K562 (cell line): ENCODE measurements around the gene CAB39. TPM values are rescaled to one million over a fixed set of nuclear protein-coding genes. Genes with fewer than 3 reads are reported as not detected.
"Not testable (repeated sequence)": the region's sequence is repeated elsewhere in the genome, so short reads cannot be mapped to it uniquely, and the experiment has no call there.

Experiments
- ATAC-seq: fragments of 200-7000 bp; cut with Tn5 transposase; 3 replicates; pipeline ENCODE4 v1.9.1; 2020; ENCODE audit warnings: moderate library complexity
- BruUV-seq: library from RNA; stranded (reverse); fragments of 400-500 nt; replicated peaks from 2 replicates; lab custom pipeline; 2021; lab: Mats Ljungman, UMichigan
- CTCF ChIA-PET: fragments of 300-600 bp; formaldehyde crosslinking; extraction: SDS; loops from one replicate; lab custom pipeline; 2021; ENCODE audit warnings: low intra/inter-chr PET ratio; lab: Yijun Ruan, JAX
- POLR2A ChIA-PET: fragments of 300-600, 350-650 bp; sonication (Branson Sonifier 250); formaldehyde crosslinking; extraction: SDS; loops from one replicate; lab custom pipeline; 2021; ENCODE audit warnings: antibody characterized with exemption, inconsistent platforms; lab: Yijun Ruan, JAX
- DNase-seq, 4 experiments: peaks; one replicate each; pipeline versions ENCODE4 v3.0.0 to v3.0.0-alpha.2; 2011 to 2018; ENCODE audit warnings: low spot score in 3 of 4, mixed read lengths in 3 of 4; ENCODE audit errors: extremely low read depth in 1 of 4
- FAIRE-seq: peaks from 2 replicates; lab custom pipeline; 2011; peaks lifted over from hg19 to GRCh38; lab: Jason Lieb, UNC
- H2AFZ ChIP-seq: 2 replicates; pipeline ENCODE4 v1.6.0; 2011; ENCODE audit warnings: low read depth, low read length, control low read depth, inconsistent platforms
- H3K27ac ChIP-seq: fragments of 200-600 bp; 3 replicates; pipeline ENCODE4 v1.8.0; 2011; ENCODE audit warnings: low read depth, mild to moderate bottlenecking, control low read depth, inconsistent platforms, low read length, moderate library complexity, mixed read lengths; ENCODE audit errors: extremely low read depth
- H3K27me3 ChIP-seq, 2 experiments: fragments of 300-600 bp in 1 of 2; 2 replicates in 1 of 2; 3 replicates in 1 of 2; pipeline versions ENCODE4 v1.6.0 to v1.8.0; 2011; ENCODE audit warnings: inconsistent platforms in 2 of 2, low read length in 2 of 2, mild to moderate bottlenecking in 1 of 2, mixed read lengths in 1 of 2, moderate library complexity in 1 of 2; ENCODE audit not compliant: control insufficient read depth in 2 of 2, insufficient read depth in 2 of 2
- H3K36me3 ChIP-seq: fragments of 300-600 bp; 3 replicates; pipeline ENCODE4 v1.8.0; 2011; ENCODE audit warnings: mild to moderate bottlenecking, low read length, inconsistent platforms; ENCODE audit not compliant: control insufficient read depth, insufficient read depth
- H3K4me1 ChIP-seq, 2 experiments: fragments of 200-600 bp in 1 of 2; replicated peaks in 1 of 2; 2 replicates in 1 of 2; 3 replicates in 1 of 2; pipeline versions ENCODE4 v1.5.1 to v1.8.0; 2011; ENCODE audit warnings: inconsistent platforms in 2 of 2, low read length in 2 of 2, mild to moderate bottlenecking in 1 of 2, mixed read lengths in 1 of 2, moderate library complexity in 1 of 2; ENCODE audit not compliant: control insufficient read depth in 2 of 2, insufficient read depth in 2 of 2
- H3K4me2 ChIP-seq: 2 replicates; pipeline ENCODE4 v1.6.1; 2011; ENCODE audit warnings: low read length, control low read depth, inconsistent platforms, mixed read lengths; ENCODE audit not compliant: insufficient read depth
- H3K4me3 ChIP-seq: fragments of 200-600 bp; sonication (generic), shearing (Covaris generic); 2 replicates; pipeline ENCODE4 v1.5.1; 2016; ENCODE audit warnings: control low read depth, inconsistent platforms
- H3K79me2 ChIP-seq: fragments of 200-600 bp; 3 replicates; pipeline ENCODE4 v1.8.0; 2011; ENCODE audit warnings: low read length, inconsistent platforms; ENCODE audit not compliant: control insufficient read depth, insufficient read depth
- H3K9ac ChIP-seq, 2 experiments: 2 replicates each; pipeline versions ENCODE4 v1.6.0 to v1.6.1; 2011; ENCODE audit warnings: low read depth in 2 of 2, low read length in 2 of 2, control low read depth in 1 of 2, inconsistent platforms in 1 of 2, mild to moderate bottlenecking in 1 of 2, mixed read lengths in 1 of 2; ENCODE audit not compliant: insufficient read depth in 1 of 2
- H3K9me1 ChIP-seq: one replicate; pipeline ENCODE4 v1.6.0; 2011; ENCODE audit warnings: inconsistent platforms, mild to moderate bottlenecking, low read length, moderate library complexity; ENCODE audit not compliant: control insufficient read depth, insufficient read depth
- H3K9me3 ChIP-seq: replicated peaks from 2 replicates; pipeline ENCODE4 v1.5.1; 2011; ENCODE audit warnings: low read depth, low read length, inconsistent platforms; ENCODE audit not compliant: control insufficient read depth, insufficient read depth
- H4K20me1 ChIP-seq: replicated peaks from 2 replicates; pipeline ENCODE4 v1.6.1; 2011; ENCODE audit warnings: low read length, inconsistent platforms, mixed read lengths; ENCODE audit not compliant: control insufficient read depth, insufficient read depth
- ARID1B ChIP-seq: fragments of 450-650 bp; IDR thresholded peaks from 2 replicates; pipeline ENCODE4 v1.6.1; 2016; ENCODE audit warnings: antibody characterized with exemption, mild to moderate bottlenecking, inconsistent platforms
- ARNT ChIP-seq, 2 experiments: fragments of 450-650 bp; IDR thresholded peaks; 2 replicates each; pipeline ENCODE4 v1.6.1; 2016; ENCODE audit warnings: mild to moderate bottlenecking in 1 of 2
- KDM2B ChIP-seq: fragments of 250-450 bp; sonication (Bioruptor Pico); IDR thresholded peaks from 2 replicates; pipeline ENCODE4 v1.8.0; 2021; ENCODE audit warnings: mild to moderate bottlenecking, moderate library complexity
- KDM4B ChIP-seq, 2 experiments: fragments of 450-650 bp in 1 of 2; sonication (generic) in 1 of 2; IDR thresholded peaks; 2 replicates each; pipeline ENCODE4 v1.6.1; 2016 to 2017; ENCODE audit warnings: borderline replicate concordance in 2 of 2, antibody characterized with exemption in 1 of 2, low read depth in 1 of 2, mild to moderate bottlenecking in 1 of 2
- NCOA2 ChIP-seq, 2 experiments: fragments of 450-650 bp; IDR thresholded peaks; 2 replicates each; pipeline ENCODE4 v1.6.1; 2018; ENCODE audit warnings: mild to moderate bottlenecking in 2 of 2, moderate library complexity in 1 of 2; ENCODE audit not compliant: partially characterized antibody in 2 of 2
- SMARCA5 ChIP-seq: fragments of 450-650 bp; IDR thresholded peaks from 2 replicates; pipeline ENCODE4 v1.6.1; 2016
- THAP12 ChIP-seq: fragments of 250-450 bp; sonication (Bioruptor Pico); IDR thresholded peaks from 2 replicates; pipeline ENCODE4 v1.9.0; 2021; ENCODE audit warnings: mild to moderate bottlenecking, inconsistent platforms
- ZFP36 ChIP-seq: fragments of 150-350 bp; IDR thresholded peaks from 2 replicates; pipeline ENCODE4 v1.6.1; 2018; ENCODE audit warnings: low read length, low read depth; ENCODE audit not compliant: partially characterized antibody
- WGBS: fragments of 100-300 bp; shearing (Covaris generic); methylation state at CpG from one replicate; pipeline ENCODE4 v1.1.6; 2016; ENCODE audit warnings: low coverage, mixed read lengths; ENCODE audit not compliant: insufficient coverage; ENCODE audit errors: missing lambda C conversion rate; 5-methylcytosine and 5-hydroxymethylcytosine counted together
- in situ Hi-C: fragments of 300-500 bp; cut with MboI; formaldehyde crosslinking; loops from 4 replicates; pipeline ENCODE4 v1.15.0; 2018; ENCODE audit warnings: inconsistent platforms, mixed read lengths
- intact Hi-C: fragments of 100-400 bp; cut with micrococcal nuclease; formaldehyde crosslinking; loops from 2 replicates; pipeline ENCODE4 v1.14.2; 2022
- polyA plus RNA-seq, 8 experiments: library from polyadenylated mRNA; depleted of rRNA in 4 of 8; stranded (reverse) in 5 of 8; unstranded in 3 of 8; fragments of >200 nt; fragmentation: Nextera tagmentation in 2 of 8; fragmentation: Illumina TruSeq in 1 of 8; extraction: Ambion mirVana in 2 of 8; extraction: Trizol in 1 of 8; gene quantifications; 2 replicates each; pipeline versions ENCODE4 v1.2.1 to v1.2.3, GENCODE V29; 2011 to 2014; ENCODE audit warnings: inconsistent platforms in 1 of 8, missing spikeins in 1 of 8
- total RNA-seq, 7 experiments: library from RNA; depleted of rRNA in 6 of 7; stranded (reverse); fragments of >200 nt in 6 of 7; fragmentation: Illumina TruSeq in 2 of 7; extraction: Trizol in 2 of 7; gene quantifications; 2 replicates each; pipeline versions ENCODE4 v1.2.1 to v1.2.3, GENCODE V29; 2011 to 2021; ENCODE audit warnings: low replicate concordance in 1 of 7
- TF ChIP-seq, protein P1 (sequence below): fragments of 450-650 bp; IDR thresholded peaks from 2 replicates; pipeline ENCODE4 v1.6.1; 2016; ENCODE audit warnings: missing biosample characterization, missing genetic modification characterization

The CAB39 gene
- total and polyA plus RNA-seq, 9 of the 15 experiments (the other 6 are each of a cell fraction or from before 2014, with no cell fraction given) = 27.2 to 94.4 (median 70.1) TPM

DNA sequence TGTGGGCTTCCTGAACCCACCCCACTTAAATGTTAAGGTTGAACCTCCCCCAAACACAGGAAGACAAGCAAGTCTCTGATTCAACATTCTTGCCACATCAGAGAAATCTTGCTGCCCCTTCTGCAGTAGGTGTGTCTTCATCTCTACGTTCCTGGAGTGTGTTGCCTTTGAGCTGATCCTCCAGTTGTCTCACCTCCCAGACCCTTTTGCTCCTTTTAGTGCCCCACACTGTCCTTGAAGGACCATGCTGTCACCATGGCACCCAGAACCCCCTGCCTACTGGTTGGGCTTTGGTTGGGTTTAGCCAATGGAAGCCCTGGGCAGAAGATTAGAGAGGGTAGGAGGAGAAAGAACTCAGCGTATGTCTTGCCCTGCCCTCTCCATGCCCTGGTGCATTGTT, 10.7 kb downstream of the CAB39 start (continued):
- TF ChIP-seq THAP12 (CRISPR knock-in tag) (no peak), KDM2B (CRISPR knock-in tag) (no peak), ARID1B (no peak), NCOA2 (IDR thresholded peaks at IDR 0.05; ENCODE audit: partially characterized antibody in 2 of 2) (no peak), ZFP36 (no peak), KDM4B (IDR thresholded peaks at IDR 0.05; ENCODE audit: borderline replicate concordance in 2 of 2, low read depth in 1 of 2) (no peak), SMARCA5 (no peak), ARNT (IDR thresholded peaks at IDR 0.05) (no peak)
- TF ChIP-seq, protein P1, sequence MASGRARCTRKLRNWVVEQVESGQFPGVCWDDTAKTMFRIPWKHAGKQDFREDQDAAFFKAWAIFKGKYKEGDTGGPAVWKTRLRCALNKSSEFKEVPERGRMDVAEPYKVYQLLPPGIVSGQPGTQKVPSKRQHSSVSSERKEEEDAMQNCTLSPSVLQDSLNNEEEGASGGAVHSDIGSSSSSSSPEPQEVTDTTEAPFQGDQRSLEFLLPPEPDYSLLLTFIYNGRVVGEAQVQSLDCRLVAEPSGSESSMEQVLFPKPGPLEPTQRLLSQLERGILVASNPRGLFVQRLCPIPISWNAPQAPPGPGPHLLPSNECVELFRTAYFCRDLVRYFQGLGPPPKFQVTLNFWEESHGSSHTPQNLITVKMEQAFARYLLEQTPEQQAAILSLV (tag) = no peak

GRCh38 chr2:230724957-230725356, 12.3 kb downstream of the CAB39 start:
- in situ Hi-C loops, H3K4me1 ChIP-seq, H3K9ac ChIP-seq, H3K4me2 ChIP-seq, FAIRE-seq, H2AFZ ChIP-seq, H3K4me3 ChIP-seq, H3K9me1 ChIP-seq, H3K9me3 ChIP-seq, H3K27ac ChIP-seq, intact Hi-C loops, H3K27me3 ChIP-seq, DNase-seq, CTCF ChIA-PET, H4K20me1 ChIP-seq: not testable (repeated sequence)
- TSS peak; percentile 9 for BruUV-seq
- ATAC-seq = peak; percentile 33; the same call in 2 of the 3 replicates
- Histone ChIP-seq H3K79me2 (peaks cover 93% of the 10 kb centered on the region), H3K36me3 (peaks cover 59% of the 10 kb centered on the region)
- 98% methylated on average over 5 of the region's 14 CpGs for WGBS
- POLR2A ChIA-PET = interaction anchor here (1.2 to 1.3 kb wide), 2 partner anchors 11 to 42 kb away, joined by 3 to 5 read pairs; no protein-coding TSS in a partner anchor
